Vagina (tissue), 2 donors: ENCODE measurements around the gene BEGAIN.

Source experiments
- POLR2A ChIP-seq, 2 donors: fragments of 450-650 bp; IDR thresholded peaks; one replicate each; pipeline ENCODE4 v1.6.1; 2017; ENCODE audit warnings: antibody characterized with exemption in 2 of 2, mild to moderate bottlenecking in 2 of 2, moderate library complexity in 2 of 2
- TF ChIP-seq, protein P1 (sequence below), 3 experiments: fragments of 450-650 bp in 2 of 3; fragments of 200-600 bp in 1 of 3; sonication (generic) in 1 of 3; IDR thresholded peaks; one replicate each; pipeline ENCODE4 v1.5.1; 2017 to 2019; ENCODE audit warnings: antibody characterized with exemption in 3 of 3, mild to moderate bottlenecking in 2 of 3, moderate library complexity in 2 of 3

GRCh38 chr14:100547633-100548294 lies 39.5 kb downstream of the BEGAIN start:
- TF ChIP-seq, protein P1, sequence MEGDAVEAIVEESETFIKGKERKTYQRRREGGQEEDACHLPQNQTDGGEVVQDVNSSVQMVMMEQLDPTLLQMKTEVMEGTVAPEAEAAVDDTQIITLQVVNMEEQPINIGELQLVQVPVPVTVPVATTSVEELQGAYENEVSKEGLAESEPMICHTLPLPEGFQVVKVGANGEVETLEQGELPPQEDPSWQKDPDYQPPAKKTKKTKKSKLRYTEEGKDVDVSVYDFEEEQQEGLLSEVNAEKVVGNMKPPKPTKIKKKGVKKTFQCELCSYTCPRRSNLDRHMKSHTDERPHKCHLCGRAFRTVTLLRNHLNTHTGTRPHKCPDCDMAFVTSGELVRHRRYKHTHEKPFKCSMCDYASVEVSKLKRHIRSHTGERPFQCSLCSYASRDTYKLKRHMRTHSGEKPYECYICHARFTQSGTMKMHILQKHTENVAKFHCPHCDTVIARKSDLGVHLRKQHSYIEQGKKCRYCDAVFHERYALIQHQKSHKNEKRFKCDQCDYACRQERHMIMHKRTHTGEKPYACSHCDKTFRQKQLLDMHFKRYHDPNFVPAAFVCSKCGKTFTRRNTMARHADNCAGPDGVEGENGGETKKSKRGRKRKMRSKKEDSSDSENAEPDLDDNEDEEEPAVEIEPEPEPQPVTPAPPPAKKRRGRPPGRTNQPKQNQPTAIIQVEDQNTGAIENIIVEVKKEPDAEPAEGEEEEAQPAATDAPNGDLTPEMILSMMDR (IDR thresholded peaks at IDR 0.05) = no peak
- TF ChIP-seq POLR2A (IDR thresholded peaks at IDR 0.05) = no peak
